H9 (cell line): Measurements from ENCODE around the gene ISG15. TPM values are rescaled to one million over a fixed set of nuclear protein-coding genes. Genes with fewer than 3 reads are reported as not detected.
"Not testable (repeated sequence)": the region's sequence is repeated elsewhere in the genome, so short reads cannot be mapped to it uniquely, and the experiment has no call there.

Source experiments
- DNase-seq: peaks from one replicate; pipeline ENCODE4 v3.0.0-alpha.2; 2017
- H2AFZ ChIP-seq: one replicate; pipeline ENCODE4 v1.6.1; 2013; ENCODE audit warnings: mild to moderate bottlenecking, low read length, control low read depth, moderate library complexity
- H2AK5ac ChIP-seq: 2 replicates; pipeline ENCODE4 v1.6.1; 2013; ENCODE audit warnings: low read length, control low read depth, mixed read lengths; ENCODE audit not compliant: insufficient read length
- H2BK120ac ChIP-seq: one replicate; pipeline ENCODE4 v1.6.1; 2013; ENCODE audit warnings: low read depth, mild to moderate bottlenecking, low read length, control low read depth, inconsistent platforms; ENCODE audit not compliant: poor library complexity, severe bottlenecking
- H2BK12ac ChIP-seq: 2 replicates; pipeline ENCODE4 v1.6.1; 2013; ENCODE audit warnings: low read length, control low read depth, mixed read lengths, low read depth; ENCODE audit not compliant: insufficient read length
- H2BK15ac ChIP-seq: 2 replicates; pipeline ENCODE4 v1.6.1; 2013; ENCODE audit warnings: low read depth, low read length, control low read depth
- H2BK20ac ChIP-seq: one replicate; pipeline ENCODE4 v1.6.1; 2013; ENCODE audit warnings: low read depth, mild to moderate bottlenecking, low read length, control low read depth, inconsistent platforms; ENCODE audit not compliant: poor library complexity, severe bottlenecking
- H2BK5ac ChIP-seq: 2 replicates; pipeline ENCODE4 v1.6.1; 2013; ENCODE audit warnings: low read length, control low read depth, mixed read lengths; ENCODE audit not compliant: insufficient read length
- H3K14ac ChIP-seq: 2 replicates; pipeline ENCODE4 v1.6.1; 2013; ENCODE audit warnings: low read length, control low read depth; ENCODE audit not compliant: insufficient read depth
- H3K18ac ChIP-seq: 2 replicates; pipeline ENCODE4 v1.6.1; 2013; ENCODE audit warnings: low read depth, mild to moderate bottlenecking, mixed read lengths, low read length, control low read depth; ENCODE audit not compliant: insufficient read length
- H3K23ac ChIP-seq: 2 replicates; pipeline ENCODE4 v1.6.1; 2013; ENCODE audit warnings: low read length, control low read depth, mixed read lengths, low read depth; ENCODE audit not compliant: insufficient read length
- H3K23me2 ChIP-seq: 2 replicates; pipeline ENCODE4 v1.6.1; 2013; ENCODE audit warnings: low read depth, mild to moderate bottlenecking, mixed read lengths, low read length, control low read depth; ENCODE audit not compliant: insufficient read length, poor library complexity, severe bottlenecking
- H3K27ac ChIP-seq: 2 replicates; pipeline ENCODE4 v1.5.1; 2013; ENCODE audit warnings: low read length, control low read depth, mixed read lengths, low read depth; ENCODE audit not compliant: insufficient read length
- H3K27me3 ChIP-seq: 2 replicates; pipeline ENCODE4 v1.6.1; 2013; ENCODE audit warnings: low read length, control low read depth, inconsistent platforms; ENCODE audit not compliant: insufficient read depth
- H3K4ac ChIP-seq: 2 replicates; pipeline ENCODE4 v1.6.1; 2013; ENCODE audit warnings: low read depth, mild to moderate bottlenecking, control low read depth, inconsistent platforms, low read length, moderate library complexity
- H3K4me1 ChIP-seq: 2 replicates; pipeline ENCODE4 v1.6.1; 2013; ENCODE audit warnings: low read length, control low read depth, inconsistent platforms; ENCODE audit not compliant: insufficient read depth
- H3K4me2 ChIP-seq: 2 replicates; pipeline ENCODE4 v1.6.1; 2013; ENCODE audit warnings: low read length, control low read depth, mixed read lengths; ENCODE audit not compliant: insufficient read length, insufficient read depth
- H3K56ac ChIP-seq: 2 replicates; pipeline ENCODE4 v1.6.1; 2013; ENCODE audit warnings: low read depth, mild to moderate bottlenecking, mixed read lengths, low read length, control low read depth; ENCODE audit not compliant: insufficient read length
- H3K79me1 ChIP-seq: 2 replicates; pipeline ENCODE4 v1.6.1; 2013; ENCODE audit warnings: low read depth, mild to moderate bottlenecking, moderate library complexity, low read length, control low read depth, inconsistent platforms; ENCODE audit not compliant: insufficient read depth, poor library complexity, severe bottlenecking
- H3K79me2 ChIP-seq: 2 replicates; pipeline ENCODE4 v1.6.1; 2013; ENCODE audit warnings: low read length, control low read depth, inconsistent platforms; ENCODE audit not compliant: insufficient read depth
- H3K9ac ChIP-seq: 2 replicates; pipeline ENCODE4 v1.6.1; 2013; ENCODE audit warnings: low read length, control low read depth, mixed read lengths; ENCODE audit not compliant: insufficient read length; ENCODE audit errors: extremely low read depth
- H3K9me3 ChIP-seq: one replicate; pipeline ENCODE4 v1.6.1; 2013; ENCODE audit warnings: low read depth, low read length, inconsistent platforms; ENCODE audit not compliant: control insufficient read depth
- H3T11ph ChIP-seq: one replicate; pipeline ENCODE4 v1.6.1; 2013; ENCODE audit warnings: mild to moderate bottlenecking, low read length, control low read depth, inconsistent platforms
- H4K20me1 ChIP-seq: one replicate; pipeline ENCODE4 v1.6.1; 2013; ENCODE audit not compliant: control insufficient read depth, insufficient read length, insufficient read depth
- H4K5ac ChIP-seq: 2 replicates; pipeline ENCODE4 v1.6.1; 2013; ENCODE audit warnings: low read depth, mild to moderate bottlenecking, mixed read lengths, low read length, control low read depth; ENCODE audit not compliant: insufficient read length
- H4K8ac ChIP-seq: replicated peaks from 2 replicates; pipeline ENCODE4 v1.6.1; 2013; ENCODE audit warnings: low read length, control low read depth, mixed read lengths, low read depth; ENCODE audit not compliant: insufficient read length
- H4K91ac ChIP-seq: 2 replicates; pipeline ENCODE4 v1.6.1; 2013; ENCODE audit warnings: low read depth, mild to moderate bottlenecking, moderate library complexity, mixed read lengths, low read length, control low read depth; ENCODE audit not compliant: insufficient read length
- H3K27ac Mint-ChIP-seq, 3 experiments: 2 replicates in 2 of 3; 3 replicates in 1 of 3; pipeline ENCODE4 v1.8.0; 2020 to 2021; ENCODE audit warnings: mixed read lengths in 3 of 3, mild to moderate bottlenecking in 1 of 3, moderate library complexity in 1 of 3
- H3K27me3 Mint-ChIP-seq: 2 replicates; pipeline ENCODE4 v1.8.0; 2021; ENCODE audit warnings: low read depth, mild to moderate bottlenecking, moderate library complexity, mixed read lengths
- H3K36me3 Mint-ChIP-seq, 3 experiments: 2 replicates in 2 of 3; 3 replicates in 1 of 3; pipeline ENCODE4 v1.8.0; 2020 to 2021; ENCODE audit warnings: low read depth in 3 of 3, mixed read lengths in 3 of 3; ENCODE audit not compliant: insufficient read depth in 1 of 3
- H3K4me1 Mint-ChIP-seq, 2 experiments: 2 replicates each; pipeline ENCODE4 v1.8.0; 2020; ENCODE audit warnings: mixed read lengths in 2 of 2
- H3K4me3 Mint-ChIP-seq, 2 experiments: 2 replicates in 1 of 2; 3 replicates in 1 of 2; pipeline ENCODE4 v1.8.0; 2020 to 2021; ENCODE audit warnings: mild to moderate bottlenecking in 2 of 2, mixed read lengths in 2 of 2, moderate library complexity in 1 of 2
- H3K9me3 Mint-ChIP-seq, 2 experiments: 2 replicates in 1 of 2; 3 replicates in 1 of 2; pipeline ENCODE4 v1.8.0; 2020; ENCODE audit warnings: mild to moderate bottlenecking in 2 of 2, mixed read lengths in 2 of 2, moderate library complexity in 1 of 2
- CTCF ChIP-seq: fragments of 200-600 bp; sonication (generic); conservative IDR thresholded peaks from 3 replicates; pipeline ENCODE4 v1.8.0; 2021; ENCODE audit warnings: antibody characterized with exemption, mild to moderate bottlenecking
- WGBS: extraction: QIAGEN DNeasy Blood & Tissue Kit; methylation state at CpG from one replicate; pipeline ENCODE4 v1.1.7; 2013; ENCODE audit warnings: missing lambda C conversion rate, low lambda C conversion rate, mixed read lengths; ENCODE audit not compliant: insufficient read length; ENCODE audit errors: extremely low coverage; 5-methylcytosine and 5-hydroxymethylcytosine counted together
- total RNA-seq: library from RNA; stranded (reverse); gene quantifications from 2 replicates; pipeline ENCODE4 v1.2.1, GENCODE V29; 2021

Gene ISG15
- total RNA-seq, 1 experiment from 2014 or later, result 39.7 TPM

- Histone ChIP-seq H4K5ac (no peak overlapping the region), H3K23ac (no peak overlapping the region), H4K20me1 (no peaks in the 10 kb centered on the region), H2BK15ac (no peak overlapping the region; the same call in 1 of the 2 replicates), H2BK20ac (no peak overlapping the region), H4K8ac (no peak overlapping the region), H3K18ac (no peak overlapping the region), H3K9me3 (no peaks in the 10 kb centered on the region), H3K4me2 (no peak overlapping the region), H2BK12ac (no peak overlapping the region), H3K4me1 (no peaks in the 10 kb centered on the region), H3K79me1 (no peaks in the 10 kb centered on the region), H2AFZ (no peak overlapping the region), H3T11ph (no peak overlapping the region), H2AK5ac (no peak overlapping the region), H2BK5ac (no peak overlapping the region), H3K14ac (no peak overlapping the region), H3K27me3 (no peaks in the 10 kb centered on the region; the same call in 1 of the 2 replicates), H2BK120ac (no peak overlapping the region), H3K27ac (no peak overlapping the region), H3K56ac (no peak overlapping the region), H3K4ac (no peak overlapping the region), H3K79me2 (no peaks in the 10 kb centered on the region), H3K23me2 (peaks cover 1% of the 10 kb centered on the region), H4K91ac (no peak overlapping the region), H3K9ac (no peak overlapping the region)
- H3K4me3 Mint-ChIP-seq, result peak overlapping the region in 1 of 2 experiments; percentile 35; a peak in 1 of 5 replicates
- WGBS, result no CpG with 5 or more reads among the region's 37 CpGs
- peaks cover 73% of the 10 kb centered on the region for H3K27me3 Mint-ChIP-seq
- H3K36me3 Mint-ChIP-seq, result no peaks in the 10 kb centered on the region
- no peak for TF ChIP-seq CTCF
- H3K9me3 Mint-ChIP-seq, result peaks cover 0 to 5% of the 10 kb centered on the region in 2 experiments; a peak in 2 of 5 replicates
- peak; percentile 46 for DNase-seq
- H3K27ac Mint-ChIP-seq, result peak overlapping the region in 1 of 3 experiments; percentile 52; a peak in 1 of 7 replicates
- H3K4me1 Mint-ChIP-seq, result peaks cover 11 to 30% of the 10 kb centered on the region in 2 experiments
Measured at GRCh38 chr1:1006305-1007159, 6.8 kb upstream of the ISG15 start.

GRCh38 chr1:1010131-1010530 is 3.2 kb upstream of the ISG15 start:
- not testable (repeated sequence) for H3K79me2 ChIP-seq, H3K27me3 ChIP-seq, H2BK12ac ChIP-seq, H4K8ac ChIP-seq, H3K4me2 ChIP-seq, H3K9ac ChIP-seq, H3K4ac ChIP-seq, H3K23me2 ChIP-seq, H3K9me3 ChIP-seq, H4K91ac ChIP-seq, H3K14ac ChIP-seq, H3K79me1 ChIP-seq, DNase-seq, H2BK5ac ChIP-seq, H4K5ac ChIP-seq, H3K27ac ChIP-seq, H3K4me1 ChIP-seq, H2BK120ac ChIP-seq, H3K4me3 Mint-ChIP-seq, H2AFZ ChIP-seq, H3K36me3 Mint-ChIP-seq, H2BK15ac ChIP-seq, H3T11ph ChIP-seq, H3K56ac ChIP-seq, H3K18ac ChIP-seq, H4K20me1 ChIP-seq, H3K9me3 Mint-ChIP-seq, H2BK20ac ChIP-seq, H3K23ac ChIP-seq, H3K27ac Mint-ChIP-seq, H2AK5ac ChIP-seq
- H3K4me1 Mint-ChIP-seq, result peaks cover 23 to 37% of the 10 kb centered on the region in 2 experiments
- H3K27me3 Mint-ChIP-seq, result peaks cover 40% of the 10 kb centered on the region
- WGBS, result no CpG with 5 or more reads among the region's 8 CpGs
